H9 (cell line): ENCODE measurements around the gene TK2. TPM values are rescaled to one million over a fixed set of nuclear protein-coding genes. Genes with fewer than 3 reads are reported as not detected.

ENCODE experiments used
- DNase-seq: peaks from one replicate; pipeline ENCODE4 v3.0.0-alpha.2; 2017
- H2AFZ ChIP-seq: one replicate; pipeline ENCODE4 v1.6.1; 2013; ENCODE audit warnings: mild to moderate bottlenecking, low read length, control low read depth, moderate library complexity
- H2AK5ac ChIP-seq: 2 replicates; pipeline ENCODE4 v1.6.1; 2013; ENCODE audit warnings: low read length, control low read depth, mixed read lengths; ENCODE audit not compliant: insufficient read length
- H2BK120ac ChIP-seq: one replicate; pipeline ENCODE4 v1.6.1; 2013; ENCODE audit warnings: low read depth, mild to moderate bottlenecking, low read length, control low read depth, inconsistent platforms; ENCODE audit not compliant: poor library complexity, severe bottlenecking
- H2BK12ac ChIP-seq: 2 replicates; pipeline ENCODE4 v1.6.1; 2013; ENCODE audit warnings: low read length, control low read depth, mixed read lengths, low read depth; ENCODE audit not compliant: insufficient read length
- H2BK15ac ChIP-seq: 2 replicates; pipeline ENCODE4 v1.6.1; 2013; ENCODE audit warnings: low read depth, low read length, control low read depth
- H2BK20ac ChIP-seq: one replicate; pipeline ENCODE4 v1.6.1; 2013; ENCODE audit warnings: low read depth, mild to moderate bottlenecking, low read length, control low read depth, inconsistent platforms; ENCODE audit not compliant: poor library complexity, severe bottlenecking
- H2BK5ac ChIP-seq: 2 replicates; pipeline ENCODE4 v1.6.1; 2013; ENCODE audit warnings: low read length, control low read depth, mixed read lengths; ENCODE audit not compliant: insufficient read length
- H3K14ac ChIP-seq: 2 replicates; pipeline ENCODE4 v1.6.1; 2013; ENCODE audit warnings: low read length, control low read depth; ENCODE audit not compliant: insufficient read depth
- H3K18ac ChIP-seq: 2 replicates; pipeline ENCODE4 v1.6.1; 2013; ENCODE audit warnings: low read depth, mild to moderate bottlenecking, mixed read lengths, low read length, control low read depth; ENCODE audit not compliant: insufficient read length
- H3K23ac ChIP-seq: 2 replicates; pipeline ENCODE4 v1.6.1; 2013; ENCODE audit warnings: low read length, control low read depth, mixed read lengths, low read depth; ENCODE audit not compliant: insufficient read length
- H3K23me2 ChIP-seq: 2 replicates; pipeline ENCODE4 v1.6.1; 2013; ENCODE audit warnings: low read depth, mild to moderate bottlenecking, mixed read lengths, low read length, control low read depth; ENCODE audit not compliant: insufficient read length, poor library complexity, severe bottlenecking
- H3K27ac ChIP-seq: 2 replicates; pipeline ENCODE4 v1.5.1; 2013; ENCODE audit warnings: low read length, control low read depth, mixed read lengths, low read depth; ENCODE audit not compliant: insufficient read length
- H3K27me3 ChIP-seq: 2 replicates; pipeline ENCODE4 v1.6.1; 2013; ENCODE audit warnings: low read length, control low read depth, inconsistent platforms; ENCODE audit not compliant: insufficient read depth
- H3K4ac ChIP-seq: 2 replicates; pipeline ENCODE4 v1.6.1; 2013; ENCODE audit warnings: low read depth, mild to moderate bottlenecking, control low read depth, inconsistent platforms, low read length, moderate library complexity
- H3K4me1 ChIP-seq: 2 replicates; pipeline ENCODE4 v1.6.1; 2013; ENCODE audit warnings: low read length, control low read depth, inconsistent platforms; ENCODE audit not compliant: insufficient read depth
- H3K4me2 ChIP-seq: 2 replicates; pipeline ENCODE4 v1.6.1; 2013; ENCODE audit warnings: low read length, control low read depth, mixed read lengths; ENCODE audit not compliant: insufficient read length, insufficient read depth
- H3K56ac ChIP-seq: 2 replicates; pipeline ENCODE4 v1.6.1; 2013; ENCODE audit warnings: low read depth, mild to moderate bottlenecking, mixed read lengths, low read length, control low read depth; ENCODE audit not compliant: insufficient read length
- H3K79me1 ChIP-seq: 2 replicates; pipeline ENCODE4 v1.6.1; 2013; ENCODE audit warnings: low read depth, mild to moderate bottlenecking, moderate library complexity, low read length, control low read depth, inconsistent platforms; ENCODE audit not compliant: insufficient read depth, poor library complexity, severe bottlenecking
- H3K79me2 ChIP-seq: 2 replicates; pipeline ENCODE4 v1.6.1; 2013; ENCODE audit warnings: low read length, control low read depth, inconsistent platforms; ENCODE audit not compliant: insufficient read depth
- H3K9ac ChIP-seq: 2 replicates; pipeline ENCODE4 v1.6.1; 2013; ENCODE audit warnings: low read length, control low read depth, mixed read lengths; ENCODE audit not compliant: insufficient read length; ENCODE audit errors: extremely low read depth
- H3K9me3 ChIP-seq: one replicate; pipeline ENCODE4 v1.6.1; 2013; ENCODE audit warnings: low read depth, low read length, inconsistent platforms; ENCODE audit not compliant: control insufficient read depth
- H3T11ph ChIP-seq: one replicate; pipeline ENCODE4 v1.6.1; 2013; ENCODE audit warnings: mild to moderate bottlenecking, low read length, control low read depth, inconsistent platforms
- H4K20me1 ChIP-seq: one replicate; pipeline ENCODE4 v1.6.1; 2013; ENCODE audit not compliant: control insufficient read depth, insufficient read length, insufficient read depth
- H4K5ac ChIP-seq: 2 replicates; pipeline ENCODE4 v1.6.1; 2013; ENCODE audit warnings: low read depth, mild to moderate bottlenecking, mixed read lengths, low read length, control low read depth; ENCODE audit not compliant: insufficient read length
- H4K8ac ChIP-seq: replicated peaks from 2 replicates; pipeline ENCODE4 v1.6.1; 2013; ENCODE audit warnings: low read length, control low read depth, mixed read lengths, low read depth; ENCODE audit not compliant: insufficient read length
- H4K91ac ChIP-seq: 2 replicates; pipeline ENCODE4 v1.6.1; 2013; ENCODE audit warnings: low read depth, mild to moderate bottlenecking, moderate library complexity, mixed read lengths, low read length, control low read depth; ENCODE audit not compliant: insufficient read length
- H3K27ac Mint-ChIP-seq, 3 experiments: 2 replicates in 2 of 3; 3 replicates in 1 of 3; pipeline ENCODE4 v1.8.0; 2020 to 2021; ENCODE audit warnings: mixed read lengths in 3 of 3, mild to moderate bottlenecking in 1 of 3, moderate library complexity in 1 of 3
- H3K27me3 Mint-ChIP-seq: 2 replicates; pipeline ENCODE4 v1.8.0; 2021; ENCODE audit warnings: low read depth, mild to moderate bottlenecking, moderate library complexity, mixed read lengths
- H3K36me3 Mint-ChIP-seq, 3 experiments: 2 replicates in 2 of 3; 3 replicates in 1 of 3; pipeline ENCODE4 v1.8.0; 2020 to 2021; ENCODE audit warnings: low read depth in 3 of 3, mixed read lengths in 3 of 3; ENCODE audit not compliant: insufficient read depth in 1 of 3
- H3K4me1 Mint-ChIP-seq, 2 experiments: 2 replicates each; pipeline ENCODE4 v1.8.0; 2020; ENCODE audit warnings: mixed read lengths in 2 of 2
- H3K4me3 Mint-ChIP-seq, 2 experiments: 2 replicates in 1 of 2; 3 replicates in 1 of 2; pipeline ENCODE4 v1.8.0; 2020 to 2021; ENCODE audit warnings: mild to moderate bottlenecking in 2 of 2, mixed read lengths in 2 of 2, moderate library complexity in 1 of 2
- H3K9me3 Mint-ChIP-seq, 2 experiments: 2 replicates in 1 of 2; 3 replicates in 1 of 2; pipeline ENCODE4 v1.8.0; 2020; ENCODE audit warnings: mild to moderate bottlenecking in 2 of 2, mixed read lengths in 2 of 2, moderate library complexity in 1 of 2
- CTCF ChIP-seq: fragments of 200-600 bp; sonication (generic); conservative IDR thresholded peaks from 3 replicates; pipeline ENCODE4 v1.8.0; 2021; ENCODE audit warnings: antibody characterized with exemption, mild to moderate bottlenecking
- WGBS: extraction: QIAGEN DNeasy Blood & Tissue Kit; methylation state at CpG from one replicate; pipeline ENCODE4 v1.1.7; 2013; ENCODE audit warnings: missing lambda C conversion rate, low lambda C conversion rate, mixed read lengths; ENCODE audit not compliant: insufficient read length; ENCODE audit errors: extremely low coverage; 5-methylcytosine and 5-hydroxymethylcytosine counted together
- total RNA-seq: library from RNA; stranded (reverse); gene quantifications from 2 replicates; pipeline ENCODE4 v1.2.1, GENCODE V29; 2021

TK2 gene
- total RNA-seq, 1 experiment from 2014 or later, result 5.2 TPM

DNA sequence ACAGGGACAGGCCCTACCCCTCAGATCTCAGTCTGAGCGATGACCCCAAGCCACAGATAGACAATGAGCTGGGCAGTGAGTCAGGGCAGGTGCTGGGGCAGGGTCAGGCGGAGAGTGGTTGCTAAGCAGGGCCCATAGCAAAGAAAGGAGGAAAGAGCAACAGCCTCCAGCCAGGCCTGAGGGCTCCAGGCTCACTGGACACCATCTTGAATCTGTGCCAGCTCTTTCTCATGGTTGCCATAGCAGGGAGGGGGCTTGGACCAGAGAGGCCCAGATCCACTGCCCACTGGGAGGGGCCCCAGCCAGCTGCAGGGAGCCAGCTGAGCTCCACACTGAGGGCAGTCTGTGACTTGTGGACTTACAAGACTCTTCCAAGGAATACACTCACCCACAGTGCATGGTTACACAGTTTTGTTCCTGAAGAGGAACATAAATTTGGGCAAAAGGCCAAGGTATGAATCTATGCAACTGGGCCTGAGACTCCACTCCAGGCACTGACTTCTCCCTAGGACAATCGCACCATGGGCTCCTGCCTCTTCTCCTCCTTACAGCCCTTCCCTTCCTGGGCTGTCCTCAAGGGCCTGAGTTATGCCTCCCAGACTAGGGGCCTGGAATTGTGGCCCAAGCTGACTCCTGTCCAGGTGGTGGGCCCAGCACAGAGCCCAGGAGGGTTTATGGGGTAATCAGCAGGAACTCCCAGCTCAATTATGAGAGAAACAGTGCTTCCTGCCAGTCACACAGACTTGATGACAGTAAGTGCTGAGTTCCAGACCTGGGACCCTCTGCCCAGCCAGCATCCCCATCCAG, 62.9 kb downstream of the TK2 start:
- Histone ChIP-seq H3K9me3 (no peaks in the 10 kb centered on the region), H3K4me2 (no peak overlapping the region), H3K9ac (no peak overlapping the region), H2AK5ac (no peak overlapping the region), H4K20me1 (no peaks in the 10 kb centered on the region), H2BK20ac (no peak overlapping the region), H3K23me2 (no peaks in the 10 kb centered on the region), H2BK15ac (no peak overlapping the region), H4K8ac (no peak overlapping the region), H3T11ph (no peak overlapping the region), H3K27ac (no peak overlapping the region), H3K56ac (no peak overlapping the region), H4K91ac (no peak overlapping the region), H2BK12ac (no peak overlapping the region), H3K14ac (no peak overlapping the region), H3K79me1 (no peaks in the 10 kb centered on the region), H4K5ac (no peak overlapping the region), H3K27me3 (no peaks in the 10 kb centered on the region), H3K4me1 (no peaks in the 10 kb centered on the region), H2AFZ (no peak overlapping the region), H3K18ac (no peak overlapping the region), H3K23ac (no peak overlapping the region), H3K79me2 (no peaks in the 10 kb centered on the region), H2BK5ac (no peak overlapping the region), H3K4ac (no peak overlapping the region), H2BK120ac (no peak overlapping the region)
- Mint-ChIP-seq H3K27ac (no peak overlapping the region), H3K27me3 (no peaks in the 10 kb centered on the region; the same call in none of the 2 replicates), H3K4me1 (peaks cover 14 to 17% of the 10 kb centered on the region in 2 experiments), H3K36me3 (peaks cover 0 to 10% (median 0%) of the 10 kb centered on the region in 3 experiments; a peak in 2 of 7 replicates), H3K9me3 (peaks cover 5 to 6% of the 10 kb centered on the region in 2 experiments; a peak in 4 of 5 replicates), H3K4me3 (no peak overlapping the region)
- no peak for TF ChIP-seq CTCF
- DNase-seq, result peak; percentile 17
- WGBS, result no CpG with 5 or more reads among the region's 3 CpGs
